GM06990 (cell line): ENCODE results near the gene LCE1C.

Experiments
- DNase-seq: peaks from one replicate; pipeline ENCODE4 v3.0.0-alpha.2; 2011; ENCODE audit not compliant: insufficient read length; ENCODE audit errors: extremely low read depth
- H3K27me3 ChIP-seq: replicated peaks from 2 replicates; pipeline ENCODE4 v1.6.0; 2011; ENCODE audit warnings: low read length; ENCODE audit not compliant: control insufficient read depth, insufficient read depth
- H3K36me3 ChIP-seq: 2 replicates; pipeline ENCODE4 v1.5.1; 2011; ENCODE audit warnings: low read length; ENCODE audit not compliant: control insufficient read depth, insufficient read depth
- H3K4me3 ChIP-seq: replicated peaks from 2 replicates; pipeline ENCODE4 v1.5.1; 2011; ENCODE audit warnings: low read depth, mild to moderate bottlenecking, control low read depth, low read length
- TF ChIP-seq, protein P1 (sequence below): IDR thresholded peaks from 2 replicates; pipeline ENCODE4 v1.5.1; 2011; ENCODE audit warnings: low read length, control low read depth, mild to moderate bottlenecking, inconsistent platforms; ENCODE audit not compliant: insufficient read depth, poor library complexity, severe bottlenecking

Gene LCE1C, protein sequence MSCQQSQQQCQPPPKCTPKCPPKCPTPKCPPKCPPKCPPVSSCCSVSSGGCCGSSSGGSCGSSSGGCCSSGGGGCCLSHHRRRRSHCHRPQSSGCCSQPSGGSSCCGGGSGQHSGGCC

DNA sequence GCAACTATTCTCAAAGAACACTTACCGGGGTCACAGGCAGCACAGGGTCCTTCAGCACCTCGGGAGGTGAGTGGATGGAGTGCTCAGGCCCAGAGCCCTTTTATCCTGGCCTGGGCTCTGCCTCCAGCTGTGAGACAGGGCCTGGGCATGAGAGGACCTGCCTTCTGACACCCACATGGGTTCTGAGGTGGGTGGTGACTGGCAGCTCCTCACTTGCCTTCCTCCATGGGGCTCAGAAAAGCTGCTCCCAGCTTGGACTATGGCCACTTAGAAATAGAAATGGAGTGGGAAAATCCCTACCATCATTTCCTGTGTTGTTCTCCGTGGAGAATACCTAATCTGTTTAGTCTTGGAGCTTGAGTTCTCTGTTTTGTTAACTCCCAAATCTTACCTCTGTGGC, at the start of gene LCE1C:
TSS of gene LCE1C (minus strand) at position 76 of the 400 bp plus-strand sequence. CDS start 1,173 bp downstream, outside the sequence.
- no peak for DNase-seq
- H3K27me3 ChIP-seq, result no peaks in the 10 kb centered on the region
- H3K4me3 ChIP-seq, result no peak within 1 kb of the TSS
- no peaks in the 10 kb centered on the region for H3K36me3 ChIP-seq
- TF ChIP-seq, protein P1, sequence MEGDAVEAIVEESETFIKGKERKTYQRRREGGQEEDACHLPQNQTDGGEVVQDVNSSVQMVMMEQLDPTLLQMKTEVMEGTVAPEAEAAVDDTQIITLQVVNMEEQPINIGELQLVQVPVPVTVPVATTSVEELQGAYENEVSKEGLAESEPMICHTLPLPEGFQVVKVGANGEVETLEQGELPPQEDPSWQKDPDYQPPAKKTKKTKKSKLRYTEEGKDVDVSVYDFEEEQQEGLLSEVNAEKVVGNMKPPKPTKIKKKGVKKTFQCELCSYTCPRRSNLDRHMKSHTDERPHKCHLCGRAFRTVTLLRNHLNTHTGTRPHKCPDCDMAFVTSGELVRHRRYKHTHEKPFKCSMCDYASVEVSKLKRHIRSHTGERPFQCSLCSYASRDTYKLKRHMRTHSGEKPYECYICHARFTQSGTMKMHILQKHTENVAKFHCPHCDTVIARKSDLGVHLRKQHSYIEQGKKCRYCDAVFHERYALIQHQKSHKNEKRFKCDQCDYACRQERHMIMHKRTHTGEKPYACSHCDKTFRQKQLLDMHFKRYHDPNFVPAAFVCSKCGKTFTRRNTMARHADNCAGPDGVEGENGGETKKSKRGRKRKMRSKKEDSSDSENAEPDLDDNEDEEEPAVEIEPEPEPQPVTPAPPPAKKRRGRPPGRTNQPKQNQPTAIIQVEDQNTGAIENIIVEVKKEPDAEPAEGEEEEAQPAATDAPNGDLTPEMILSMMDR, result no peak

DNA sequence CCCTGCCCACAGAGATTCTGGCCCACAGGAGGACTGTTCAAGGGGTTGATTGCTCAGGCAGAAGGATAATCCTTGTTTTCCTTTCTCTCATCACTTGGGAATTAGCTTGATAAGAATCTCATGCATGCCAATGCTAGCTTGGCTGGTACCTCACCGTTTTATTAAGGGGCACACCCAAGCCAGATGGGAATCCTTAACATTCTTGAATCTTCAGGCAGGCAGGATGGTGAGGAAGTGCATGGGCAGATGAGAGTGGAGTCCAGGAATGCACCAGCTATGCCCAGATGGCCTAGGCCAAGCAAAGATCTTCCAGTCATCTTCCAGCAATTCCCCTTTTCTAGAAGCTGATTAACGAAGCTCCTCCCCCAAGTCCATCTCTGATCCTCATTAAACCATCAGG, 49.2 kb upstream of the LCE1C start:
- TF ChIP-seq, protein P1, result no peak
- Histone ChIP-seq H3K36me3 (no peaks in the 10 kb centered on the region), H3K4me3 (no peak overlapping the region), H3K27me3 (no peaks in the 10 kb centered on the region; the same call in none of the 2 replicates)
- DNase-seq, result no peak

DNA sequence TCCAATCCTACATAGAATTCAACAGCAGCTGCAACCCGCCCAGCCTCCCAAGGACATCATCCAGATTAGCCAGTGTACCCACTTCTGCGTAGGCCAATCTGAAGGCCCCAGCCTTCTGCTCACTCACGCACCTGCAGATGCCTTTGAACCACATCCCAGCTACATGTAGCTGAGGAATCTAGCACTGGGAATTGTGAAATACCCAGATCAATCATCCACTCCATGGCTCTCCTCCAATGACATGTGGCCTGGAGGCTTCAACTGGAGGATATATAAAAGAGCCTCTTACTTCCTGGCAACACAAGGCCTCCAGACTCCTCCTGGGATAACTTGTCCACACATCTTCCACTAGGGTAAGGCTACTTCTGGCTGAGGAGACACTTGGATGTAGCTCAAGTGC, 36.1 kb upstream of the LCE1C start, which contains the start of gene LCE6A:
TSS of gene LCE6A (plus strand) at position 301 of the 400 bp plus-strand sequence. CDS start 665 bp downstream, outside the sequence.
- Histone ChIP-seq H3K27me3 (no peaks in the 10 kb centered on the region; the same call in 1 of the 2 replicates), H3K36me3 (no peaks in the 10 kb centered on the region), H3K4me3 (no peak within 1 kb of the TSS)
- DNase-seq, result no peak
- TF ChIP-seq, protein P1, result no peak

DNA sequence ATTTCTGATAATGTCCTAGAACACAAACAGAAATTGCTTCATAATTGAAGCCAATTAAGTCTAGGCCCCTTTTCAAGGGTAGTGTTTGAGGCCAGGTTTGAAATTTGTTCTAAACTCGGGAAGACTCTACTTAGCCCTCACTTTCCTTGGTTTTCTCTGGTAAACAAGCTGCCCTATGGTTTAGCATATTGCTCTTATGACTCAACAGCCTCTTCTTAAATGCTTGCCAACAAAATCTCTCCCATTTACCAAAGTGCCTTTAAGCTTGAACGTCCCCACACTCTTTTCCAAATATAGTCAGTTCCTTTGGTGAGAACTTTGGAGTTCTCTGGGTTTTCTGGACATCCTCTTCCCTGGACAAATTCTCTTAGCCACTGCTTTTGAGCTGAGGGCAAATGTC, 30.4 kb upstream of the LCE1C start:
- no peak overlapping the region for H3K4me3 ChIP-seq
- no peaks in the 10 kb centered on the region; the same call in 1 of the 2 replicates for H3K27me3 ChIP-seq
- TF ChIP-seq, protein P1, result no peak
- no peak for DNase-seq
- no peaks in the 10 kb centered on the region for H3K36me3 ChIP-seq

DNA sequence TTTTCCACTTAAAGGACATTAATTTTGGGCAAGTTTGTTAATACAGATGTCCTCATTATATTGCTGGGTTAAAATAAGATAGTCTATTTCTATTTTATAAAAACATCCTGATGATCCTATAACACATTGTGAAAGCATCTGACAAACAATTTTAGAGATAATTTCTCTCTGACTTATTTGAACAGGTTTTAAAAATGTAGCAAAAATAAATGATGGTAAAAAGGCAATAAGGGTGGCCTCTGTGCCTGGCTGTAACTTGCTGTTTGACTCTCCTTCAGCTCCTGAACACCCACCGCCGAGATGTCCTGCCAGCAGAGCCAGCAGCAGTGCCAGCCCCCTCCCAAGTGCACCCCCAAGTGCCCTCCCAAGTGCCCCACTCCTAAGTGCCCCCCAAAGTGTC, 20.7 kb upstream of the LCE1C start, which contains the start of gene LCE1A:
TSS of gene LCE1A (plus strand) at position 301 of the 400 bp plus-strand sequence. CDS start at position 301, 0 bp downstream.
- DNase-seq, result no peak
- TF ChIP-seq, protein P1, result no peak
- Histone ChIP-seq H3K27me3 (no peaks in the 10 kb centered on the region; the same call in 1 of the 2 replicates), H3K36me3 (no peaks in the 10 kb centered on the region), H3K4me3 (no peak within 1 kb of the TSS)
